GM12801 (cell line): ENCODE data around the gene SLC49A3.

Experiments used
- TF ChIP-seq, protein P1 (sequence below): IDR thresholded peaks from one replicate; pipeline ENCODE4 v1.5.1; 2011; ENCODE audit warnings: control low read depth; ENCODE audit not compliant: insufficient read length; ENCODE audit errors: extremely low read depth

The SLC49A3 gene

GRCh38 chr4:703336-704197 is 14.6 kb upstream of the SLC49A3 start:
- TF ChIP-seq, protein P1, sequence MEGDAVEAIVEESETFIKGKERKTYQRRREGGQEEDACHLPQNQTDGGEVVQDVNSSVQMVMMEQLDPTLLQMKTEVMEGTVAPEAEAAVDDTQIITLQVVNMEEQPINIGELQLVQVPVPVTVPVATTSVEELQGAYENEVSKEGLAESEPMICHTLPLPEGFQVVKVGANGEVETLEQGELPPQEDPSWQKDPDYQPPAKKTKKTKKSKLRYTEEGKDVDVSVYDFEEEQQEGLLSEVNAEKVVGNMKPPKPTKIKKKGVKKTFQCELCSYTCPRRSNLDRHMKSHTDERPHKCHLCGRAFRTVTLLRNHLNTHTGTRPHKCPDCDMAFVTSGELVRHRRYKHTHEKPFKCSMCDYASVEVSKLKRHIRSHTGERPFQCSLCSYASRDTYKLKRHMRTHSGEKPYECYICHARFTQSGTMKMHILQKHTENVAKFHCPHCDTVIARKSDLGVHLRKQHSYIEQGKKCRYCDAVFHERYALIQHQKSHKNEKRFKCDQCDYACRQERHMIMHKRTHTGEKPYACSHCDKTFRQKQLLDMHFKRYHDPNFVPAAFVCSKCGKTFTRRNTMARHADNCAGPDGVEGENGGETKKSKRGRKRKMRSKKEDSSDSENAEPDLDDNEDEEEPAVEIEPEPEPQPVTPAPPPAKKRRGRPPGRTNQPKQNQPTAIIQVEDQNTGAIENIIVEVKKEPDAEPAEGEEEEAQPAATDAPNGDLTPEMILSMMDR: no peak

GRCh38 chr4:702618-703048 is 13.7 kb upstream of the SLC49A3 start:
- TF ChIP-seq, protein P1: no peak

DNA sequence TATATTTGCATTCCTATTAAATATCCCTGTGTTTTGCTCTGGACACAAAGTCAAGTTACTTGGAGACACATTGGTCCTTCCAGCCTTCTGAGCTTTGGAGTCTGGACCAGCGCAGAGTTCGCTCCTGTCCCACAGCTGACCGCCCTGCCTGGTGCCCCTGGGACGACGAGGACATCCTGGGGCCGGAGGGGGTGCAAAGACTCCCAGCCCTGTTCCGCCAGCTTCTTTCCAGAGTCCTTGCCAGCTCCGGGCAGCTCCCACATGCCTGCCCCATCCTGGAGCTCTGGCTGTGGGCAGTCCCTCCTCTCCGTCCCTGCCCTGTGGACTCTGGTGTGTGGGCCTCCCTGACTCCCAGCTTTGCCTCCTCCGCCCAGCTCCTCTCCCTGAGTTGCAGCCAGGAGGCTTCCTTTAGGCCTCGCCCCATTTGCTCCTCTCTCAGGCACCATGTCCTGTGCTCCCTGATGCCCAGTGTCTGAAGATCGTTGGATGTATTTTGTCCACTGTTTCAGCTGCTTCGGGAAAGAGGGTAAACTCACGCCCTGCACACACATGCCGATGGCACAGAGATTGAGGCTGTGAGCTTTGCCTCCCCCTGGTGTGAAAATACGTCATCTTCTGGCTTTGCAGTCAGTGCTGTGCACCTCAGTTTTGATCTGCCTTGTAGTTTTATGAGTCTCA is 11.8 kb upstream of the SLC49A3 start:
- TF ChIP-seq, protein P1: no peak

- TF ChIP-seq, protein P1: no peak
Observed at GRCh38 chr4:699816-700580, 11.0 kb upstream of the SLC49A3 start.

DNA sequence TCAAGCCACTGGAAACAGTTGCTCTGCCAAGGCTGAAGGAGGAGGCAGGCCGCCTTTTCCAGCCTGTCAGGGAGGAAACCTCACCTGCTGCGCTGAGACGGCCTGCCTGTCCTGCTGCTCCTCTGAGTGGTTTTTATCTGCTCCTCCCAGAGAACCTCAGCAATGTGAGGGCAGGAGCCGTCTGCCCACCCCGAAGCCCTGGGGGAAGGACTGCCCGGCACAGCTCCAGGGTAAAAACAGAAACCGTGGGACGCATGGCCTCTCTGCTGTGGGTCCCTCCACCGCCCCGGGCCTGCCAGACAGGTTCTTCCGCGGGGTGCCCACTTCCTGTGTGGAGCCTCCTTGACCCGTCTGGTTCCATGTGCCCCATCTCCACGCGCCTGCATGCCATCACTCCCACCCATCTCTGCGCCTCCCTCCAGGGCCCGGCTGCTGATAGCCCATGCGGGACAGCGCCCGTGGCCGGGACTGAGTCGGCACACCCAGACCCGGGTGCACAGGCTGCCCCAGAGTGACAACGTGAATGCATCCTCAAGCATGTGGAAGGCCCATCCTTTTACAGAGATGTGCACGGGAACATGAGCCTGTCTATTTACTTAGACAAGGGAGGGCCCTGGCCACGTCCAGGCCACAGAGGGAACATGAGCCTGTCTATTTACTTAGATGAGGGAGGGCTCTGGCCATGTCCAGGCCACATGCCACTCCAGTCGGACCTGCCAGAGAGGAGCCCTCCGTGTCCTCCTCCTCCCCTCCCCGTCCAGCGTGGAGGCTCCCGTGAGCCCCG is 4.0 kb upstream of the SLC49A3 start:
- TF ChIP-seq, protein P1: no peak

- TF ChIP-seq, protein P1: no peak
Observed at GRCh38 chr4:689723-690122, 772 bp upstream of the SLC49A3 start.
